Measurements from ENCODE around the gene PRCC. TPM values are rescaled to one million over a fixed set of nuclear protein-coding genes. Genes with fewer than 3 reads are reported as not detected.

PRCC gene
- total RNA-seq, 1 donor from 2014 or later: 117 TPM

DNA sequence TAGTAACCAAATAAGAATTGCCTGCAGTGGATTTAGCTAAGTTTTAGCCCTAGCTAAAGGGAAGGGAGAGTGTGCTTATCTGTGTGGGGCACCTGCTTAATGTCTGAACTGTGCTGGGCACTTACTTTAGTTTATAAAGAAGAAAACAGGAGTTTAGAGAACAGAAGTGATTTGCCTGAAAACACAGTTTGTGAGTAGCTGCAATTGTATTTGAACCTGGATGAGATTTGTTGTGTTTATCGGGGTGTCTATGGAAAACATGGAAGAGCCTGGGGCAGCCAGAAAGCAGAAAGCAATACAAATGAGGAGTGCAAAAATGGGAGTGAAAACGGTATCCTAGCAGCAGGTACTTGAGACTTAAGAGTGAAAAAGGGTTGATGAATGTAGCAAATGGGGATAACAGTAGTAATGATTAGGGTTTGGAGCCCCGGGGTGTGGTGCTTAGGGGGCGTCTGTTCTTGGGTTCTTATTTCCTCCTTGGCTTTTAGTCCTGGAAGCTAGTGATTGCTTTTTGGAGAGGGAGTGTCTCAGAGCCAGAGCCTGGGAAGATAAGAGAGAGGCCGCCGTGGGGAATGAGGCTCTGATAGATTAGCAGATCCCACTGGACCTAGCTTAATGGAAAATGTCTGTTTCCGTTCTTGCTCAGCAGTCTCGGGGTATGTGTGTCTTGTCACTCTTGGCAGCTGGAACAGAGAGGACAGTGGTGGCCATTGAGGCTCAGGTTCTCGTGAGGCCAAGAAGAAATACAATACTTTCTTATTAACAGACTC, 5.6 kb downstream of the PRCC start:
- intact Hi-C loops (cut with micrococcal nuclease): no loop called here
- Mint-ChIP-seq H3K4me3 (no peak overlapping the region), H3K9me3 (no peaks in the 10 kb centered on the region), H3K4me1 (ENCODE audit: low read depth) (peaks cover 63% of the 10 kb centered on the region), H3K27me3 (ENCODE audit: insufficient read depth) (no peaks in the 10 kb centered on the region), H3K27ac (no peak overlapping the region), H3K36me3 (ENCODE audit: low read depth) (peaks cover 33% of the 10 kb centered on the region)
- DNase-seq (ENCODE audit: low spot score): no peak

DNA sequence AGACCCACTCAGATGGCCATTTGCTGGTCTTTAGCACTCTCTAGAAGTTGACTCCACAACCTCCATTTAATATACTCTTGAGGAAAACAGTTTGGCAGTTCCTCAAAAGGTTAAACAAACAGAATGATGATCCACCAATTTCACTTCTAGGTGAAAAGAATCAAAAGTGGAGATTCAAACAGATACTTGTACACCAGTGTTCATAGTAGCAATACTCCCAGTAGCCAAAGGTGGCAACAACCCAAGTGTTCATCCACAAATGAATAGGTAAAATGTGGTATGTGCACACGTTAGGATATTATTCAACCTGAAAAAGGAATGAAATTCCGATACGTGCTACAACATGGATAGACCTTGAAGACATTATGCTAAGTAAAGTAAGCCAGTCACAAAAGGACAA, 6.3 kb downstream of the PRCC start:
- Mint-ChIP-seq H3K27me3 (ENCODE audit: insufficient read depth) (no peaks in the 10 kb centered on the region), H3K36me3 (ENCODE audit: low read depth) (peaks cover 33% of the 10 kb centered on the region), H3K27ac (no peak overlapping the region), H3K4me1 (ENCODE audit: low read depth) (peaks cover 64% of the 10 kb centered on the region), H3K9me3 (no peaks in the 10 kb centered on the region), H3K4me3 (no peak overlapping the region)
- DNase-seq (ENCODE audit: low spot score): no peak
- intact Hi-C loops (cut with micrococcal nuclease): no loop called here

DNA sequence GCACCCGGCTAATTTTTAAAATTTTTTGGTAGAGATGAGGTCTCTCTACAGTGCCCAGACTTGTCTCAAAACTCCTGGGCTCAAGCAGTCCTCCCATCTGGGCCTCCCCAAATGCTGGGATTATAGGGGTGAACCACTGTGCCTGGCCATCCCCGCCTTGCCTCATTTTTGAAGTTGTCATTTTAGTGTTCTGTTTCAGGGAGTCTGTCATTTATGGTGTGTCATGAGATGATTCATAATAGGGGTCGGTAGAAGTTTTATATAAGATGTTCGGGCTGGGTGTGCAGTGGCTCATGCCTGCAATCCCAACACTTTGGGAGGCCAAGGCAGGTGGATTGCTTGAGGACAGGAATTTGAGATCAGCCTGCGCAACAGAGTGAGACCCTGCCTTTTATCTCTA, 8.5 kb downstream of the PRCC start:
- no peaks in the 10 kb centered on the region for H3K9me3 Mint-ChIP-seq
- H3K4me3 Mint-ChIP-seq: no peak overlapping the region
- intact Hi-C loops (cut with micrococcal nuclease): no loop called here
- no peak overlapping the region for H3K27ac Mint-ChIP-seq
- no peak for DNase-seq (ENCODE audit: low spot score)
- peaks cover 22% of the 10 kb centered on the region for H3K36me3 Mint-ChIP-seq (ENCODE audit: low read depth)
- no peaks in the 10 kb centered on the region for H3K27me3 Mint-ChIP-seq (ENCODE audit: insufficient read depth)
- H3K4me1 Mint-ChIP-seq (ENCODE audit: low read depth): peaks cover 44% of the 10 kb centered on the region

DNA sequence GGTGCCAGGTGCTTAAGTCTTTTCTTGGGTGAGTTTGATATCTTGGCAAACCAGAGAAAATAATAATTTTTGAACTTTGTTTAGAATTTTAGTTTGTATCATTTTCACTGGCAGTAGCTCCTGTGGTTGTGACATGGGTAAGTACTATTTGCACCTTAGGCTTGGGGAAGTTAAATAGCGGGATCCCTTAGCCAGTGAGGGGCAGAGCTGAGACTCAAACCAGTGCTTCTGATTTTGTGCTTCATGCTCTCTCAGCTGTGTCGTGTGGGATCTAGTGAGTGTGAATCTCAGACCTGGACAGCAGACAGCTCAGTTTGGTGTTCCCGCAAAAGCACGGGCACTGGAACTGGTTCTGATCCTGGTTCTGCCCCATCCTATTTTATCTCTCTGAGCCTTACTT, 9.6 kb downstream of the PRCC start:
- no peaks in the 10 kb centered on the region for H3K27me3 Mint-ChIP-seq (ENCODE audit: insufficient read depth)
- H3K36me3 Mint-ChIP-seq (ENCODE audit: low read depth): peaks cover 23% of the 10 kb centered on the region
- no peak for DNase-seq (ENCODE audit: low spot score)
- H3K9me3 Mint-ChIP-seq: no peaks in the 10 kb centered on the region
- no peak overlapping the region for H3K27ac Mint-ChIP-seq
- no peak overlapping the region for H3K4me3 Mint-ChIP-seq
- intact Hi-C loops (cut with micrococcal nuclease): no loop called here
- H3K4me1 Mint-ChIP-seq (ENCODE audit: low read depth): peaks cover 48% of the 10 kb centered on the region

DNA sequence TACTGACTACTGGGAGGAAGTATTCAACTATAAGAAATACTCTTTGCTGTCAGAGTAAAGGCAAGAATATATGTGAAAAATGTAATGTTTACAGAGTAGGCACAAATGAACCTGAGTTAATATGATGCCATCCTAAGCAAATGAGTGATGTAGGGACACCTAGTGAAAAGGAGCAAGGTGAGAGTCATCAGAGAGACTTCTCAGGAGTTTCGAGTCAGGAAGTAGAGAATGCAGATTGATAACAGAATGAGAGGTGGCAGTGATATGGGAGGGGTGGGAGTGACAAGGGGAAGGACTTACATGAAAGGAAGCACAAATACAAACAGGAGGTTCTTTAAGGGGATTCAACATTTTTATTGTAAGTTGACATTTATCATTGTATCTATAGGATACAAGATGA, 10.2 kb downstream of the PRCC start:
- DNase-seq (ENCODE audit: low spot score): no peak
- no peaks in the 10 kb centered on the region for H3K9me3 Mint-ChIP-seq
- peaks cover 48% of the 10 kb centered on the region for H3K4me1 Mint-ChIP-seq (ENCODE audit: low read depth)
- peak overlapping the region; percentile 5 for H3K27ac Mint-ChIP-seq
- peaks cover 29% of the 10 kb centered on the region for H3K36me3 Mint-ChIP-seq (ENCODE audit: low read depth)
- H3K4me3 Mint-ChIP-seq: no peak overlapping the region
- H3K27me3 Mint-ChIP-seq (ENCODE audit: insufficient read depth): no peaks in the 10 kb centered on the region
- intact Hi-C loops (cut with micrococcal nuclease): no loop called here

DNA sequence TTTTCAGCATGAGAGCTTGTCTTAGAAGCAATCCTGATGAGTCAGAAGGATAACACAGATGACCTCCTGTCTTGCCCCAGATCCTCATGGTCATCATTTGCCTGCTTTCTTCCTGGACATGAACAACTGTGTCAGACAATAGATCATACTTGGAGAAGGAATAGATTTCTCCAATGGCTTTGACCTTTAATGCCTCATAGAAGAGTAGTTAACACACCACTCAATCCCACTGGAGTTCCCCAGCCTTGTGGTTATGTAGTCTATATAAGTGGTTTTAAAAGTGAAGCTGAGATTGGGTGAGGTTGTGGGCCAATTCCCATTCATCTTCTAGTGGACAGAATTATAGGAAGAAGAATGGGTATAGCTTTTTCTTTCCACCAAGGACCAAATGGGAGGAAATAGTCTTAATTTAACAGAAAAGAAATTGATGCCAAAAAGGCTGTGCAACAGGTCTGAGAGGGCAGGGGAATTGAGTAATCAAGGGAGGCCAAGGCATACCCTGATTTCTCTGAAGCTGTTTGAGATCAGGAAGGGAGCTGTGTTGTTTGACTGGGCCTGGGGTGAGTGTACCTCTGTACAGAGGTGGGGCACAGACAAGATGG, 14.4 kb downstream of the PRCC start:
- peaks cover 19% of the 10 kb centered on the region for H3K36me3 Mint-ChIP-seq (ENCODE audit: low read depth)
- no peak overlapping the region for H3K27ac Mint-ChIP-seq
- intact Hi-C loops (cut with micrococcal nuclease): no loop called here
- no peaks in the 10 kb centered on the region for H3K27me3 Mint-ChIP-seq (ENCODE audit: insufficient read depth)
- peaks cover 33% of the 10 kb centered on the region for H3K4me1 Mint-ChIP-seq (ENCODE audit: low read depth)
- DNase-seq (ENCODE audit: low spot score): no peak
- no peaks in the 10 kb centered on the region for H3K9me3 Mint-ChIP-seq
- H3K4me3 Mint-ChIP-seq: no peak overlapping the region

DNA sequence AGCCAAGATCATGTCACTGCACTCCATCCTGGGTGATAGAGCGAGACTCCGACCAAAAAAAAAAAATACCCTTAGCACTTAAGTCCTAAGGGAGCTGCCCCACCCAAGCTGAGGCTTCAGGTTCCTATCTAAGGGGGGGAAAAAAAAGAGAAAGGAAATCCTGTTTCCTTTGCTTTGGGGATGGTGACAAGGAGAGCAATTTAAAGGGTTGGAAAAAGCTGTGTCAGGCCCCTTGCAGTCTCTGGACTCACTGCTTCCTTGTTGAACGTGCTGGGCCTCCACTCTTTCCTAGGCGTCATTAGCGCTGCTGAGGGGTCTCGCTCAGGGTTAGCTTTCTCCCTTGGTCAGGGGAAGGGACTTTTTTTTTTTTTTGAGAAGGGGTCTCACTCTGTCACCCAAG, 18.1 kb downstream of the PRCC start:
- no peak overlapping the region for H3K27ac Mint-ChIP-seq
- no peak for DNase-seq (ENCODE audit: low spot score)
- H3K4me3 Mint-ChIP-seq: no peak overlapping the region
- intact Hi-C loops (cut with micrococcal nuclease): no loop called here
- no peaks in the 10 kb centered on the region for H3K9me3 Mint-ChIP-seq
- H3K4me1 Mint-ChIP-seq (ENCODE audit: low read depth): peaks cover 19% of the 10 kb centered on the region
- H3K36me3 Mint-ChIP-seq (ENCODE audit: low read depth): peaks cover 41% of the 10 kb centered on the region
- no peaks in the 10 kb centered on the region for H3K27me3 Mint-ChIP-seq (ENCODE audit: insufficient read depth)

DNA sequence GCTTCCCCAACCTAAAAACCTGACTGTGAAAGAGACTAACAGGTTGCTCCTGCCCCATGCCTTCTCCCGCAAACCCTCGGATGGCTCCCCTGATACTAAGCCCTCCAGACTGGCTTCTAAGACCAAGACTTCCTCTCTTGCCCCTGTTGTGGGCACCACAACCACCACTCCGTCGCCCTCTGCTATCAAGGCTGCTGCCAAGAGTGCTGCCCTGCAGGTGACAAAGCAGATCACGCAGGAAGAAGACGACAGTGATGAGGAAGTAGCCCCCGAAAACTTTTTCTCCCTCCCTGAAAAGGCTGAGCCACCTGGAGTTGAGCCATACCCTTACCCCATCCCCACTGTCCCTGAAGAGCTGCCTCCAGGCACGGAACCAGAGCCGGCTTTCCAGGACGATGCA, 19.3 kb downstream of the PRCC start:
- Mint-ChIP-seq H3K4me1 (ENCODE audit: low read depth) (peaks cover 11% of the 10 kb centered on the region), H3K27ac (no peak overlapping the region), H3K27me3 (ENCODE audit: insufficient read depth) (no peaks in the 10 kb centered on the region), H3K36me3 (ENCODE audit: low read depth) (peaks cover 43% of the 10 kb centered on the region), H3K9me3 (no peaks in the 10 kb centered on the region), H3K4me3 (no peak overlapping the region)
- DNase-seq (ENCODE audit: low spot score): no peak
- intact Hi-C loops (cut with micrococcal nuclease): no loop called here

DNA sequence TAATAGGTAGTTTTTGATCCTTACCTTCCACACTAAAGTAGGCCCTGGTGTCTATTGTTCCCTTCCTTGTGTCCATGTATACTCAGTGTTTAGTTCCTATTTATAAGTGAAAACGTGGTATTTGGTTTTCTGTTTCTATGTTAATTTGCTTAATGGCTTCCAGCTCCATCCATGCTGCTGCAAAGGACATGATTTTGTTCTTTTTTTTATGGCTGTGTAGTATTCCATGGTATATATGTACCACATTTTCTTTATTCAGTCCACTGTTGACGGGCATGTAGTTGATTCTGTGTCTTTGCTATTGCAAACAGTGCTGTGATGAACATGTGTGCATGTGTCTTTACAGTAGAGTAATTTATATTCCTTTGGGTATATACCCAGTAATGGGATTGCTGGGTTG, 20.8 kb downstream of the PRCC start:
- intact Hi-C loops (cut with micrococcal nuclease): no loop called here
- no peak for DNase-seq (ENCODE audit: low spot score)
- peaks cover 40% of the 10 kb centered on the region for H3K36me3 Mint-ChIP-seq (ENCODE audit: low read depth)
- H3K27ac Mint-ChIP-seq: no peak overlapping the region
- H3K9me3 Mint-ChIP-seq: no peaks in the 10 kb centered on the region
- H3K4me3 Mint-ChIP-seq: no peak overlapping the region
- no peaks in the 10 kb centered on the region for H3K27me3 Mint-ChIP-seq (ENCODE audit: insufficient read depth)
- H3K4me1 Mint-ChIP-seq (ENCODE audit: low read depth): no peaks in the 10 kb centered on the region

DNA sequence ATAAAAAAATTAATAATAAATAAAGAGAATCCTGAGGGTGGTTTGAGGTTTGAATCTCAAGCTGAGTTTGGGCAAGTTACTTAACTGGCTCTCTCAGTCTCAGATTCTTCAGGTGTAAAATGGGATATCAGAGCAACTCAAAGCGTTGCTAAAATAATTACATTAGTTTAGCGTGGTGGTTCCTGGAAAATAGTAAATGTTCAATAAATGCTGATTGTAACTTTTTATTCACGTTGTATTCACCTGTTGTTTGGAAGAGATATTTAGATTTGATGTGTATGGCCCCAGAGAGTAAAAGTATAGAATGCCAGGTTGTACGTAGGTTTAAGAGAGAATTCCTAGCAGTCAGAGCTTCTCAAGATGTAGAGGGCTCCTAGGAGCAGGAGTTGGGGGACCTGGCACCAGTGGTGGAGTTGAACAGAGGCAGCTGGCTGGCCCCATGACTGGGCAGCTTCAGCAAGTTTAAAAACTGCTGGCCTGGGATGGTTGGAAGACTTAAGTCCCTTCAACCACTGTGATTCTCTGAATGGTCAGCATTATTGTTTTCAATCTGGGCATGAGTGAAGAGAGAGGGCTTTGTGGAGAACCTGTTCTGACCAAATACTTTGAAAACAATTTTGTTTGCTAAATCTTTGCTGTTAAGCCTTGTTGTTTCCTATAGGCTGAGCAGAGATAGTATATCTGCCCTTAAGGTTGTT, 22.4 kb downstream of the PRCC start:
- DNase-seq (ENCODE audit: low spot score): no peak
- H3K4me1 Mint-ChIP-seq (ENCODE audit: low read depth): no peaks in the 10 kb centered on the region
- peaks cover 49% of the 10 kb centered on the region for H3K36me3 Mint-ChIP-seq (ENCODE audit: low read depth)
- no peaks in the 10 kb centered on the region for H3K27me3 Mint-ChIP-seq (ENCODE audit: insufficient read depth)
- H3K27ac Mint-ChIP-seq: no peak overlapping the region
- H3K4me3 Mint-ChIP-seq: no peak overlapping the region
- intact Hi-C loops (cut with micrococcal nuclease): no loop called here
- no peaks in the 10 kb centered on the region for H3K9me3 Mint-ChIP-seq

DNA sequence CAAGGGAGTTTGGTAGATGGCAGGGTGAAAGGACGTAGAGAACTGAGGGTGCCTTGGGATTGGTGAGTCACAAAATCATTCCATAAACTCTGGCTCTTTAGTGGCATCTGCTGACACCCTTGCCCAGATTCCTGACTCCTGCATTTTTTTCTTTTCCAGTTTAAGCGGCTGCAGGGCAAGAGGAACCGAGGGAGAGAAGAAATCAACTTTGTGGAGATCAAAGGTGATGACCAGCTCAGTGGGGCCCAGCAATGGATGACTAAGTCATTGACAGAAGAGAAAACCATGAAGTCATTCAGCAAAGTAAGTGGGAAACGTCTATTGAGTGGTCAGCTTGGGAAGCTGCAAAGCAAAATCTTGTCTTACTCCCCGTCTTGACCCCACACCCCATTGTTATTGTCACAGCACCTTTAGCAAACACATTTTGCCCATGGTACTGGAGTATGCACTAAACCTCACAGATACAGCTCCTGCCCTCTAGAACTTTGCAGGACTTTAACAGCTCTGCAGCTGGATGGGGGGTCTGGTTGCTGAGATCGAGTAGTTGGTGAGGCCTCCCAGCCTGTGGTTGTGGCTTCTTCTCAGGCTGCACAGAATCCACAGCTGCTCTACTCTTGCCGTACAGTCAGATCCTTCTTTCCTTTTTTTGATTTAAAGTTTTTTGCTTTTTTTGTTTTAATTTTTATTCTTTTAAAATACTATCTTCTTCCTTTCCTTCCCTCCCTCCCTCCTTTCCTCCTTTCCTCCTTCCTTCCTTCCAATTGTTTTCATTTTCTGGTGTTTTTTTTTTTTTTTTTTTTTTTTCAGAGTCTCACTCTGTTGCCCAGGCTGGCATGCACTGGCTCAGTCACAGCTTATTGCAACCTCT, 27.4 kb downstream of the PRCC start:
- Mint-ChIP-seq H3K9me3 (no peaks in the 10 kb centered on the region), H3K27me3 (ENCODE audit: insufficient read depth) (no peaks in the 10 kb centered on the region), H3K27ac (no peak overlapping the region), H3K4me1 (ENCODE audit: low read depth) (peaks cover 8% of the 10 kb centered on the region), H3K4me3 (no peak overlapping the region), H3K36me3 (ENCODE audit: low read depth) (peaks cover 52% of the 10 kb centered on the region)
- DNase-seq (ENCODE audit: low spot score): no peak
- intact Hi-C loops (cut with micrococcal nuclease): no loop called here

DNA sequence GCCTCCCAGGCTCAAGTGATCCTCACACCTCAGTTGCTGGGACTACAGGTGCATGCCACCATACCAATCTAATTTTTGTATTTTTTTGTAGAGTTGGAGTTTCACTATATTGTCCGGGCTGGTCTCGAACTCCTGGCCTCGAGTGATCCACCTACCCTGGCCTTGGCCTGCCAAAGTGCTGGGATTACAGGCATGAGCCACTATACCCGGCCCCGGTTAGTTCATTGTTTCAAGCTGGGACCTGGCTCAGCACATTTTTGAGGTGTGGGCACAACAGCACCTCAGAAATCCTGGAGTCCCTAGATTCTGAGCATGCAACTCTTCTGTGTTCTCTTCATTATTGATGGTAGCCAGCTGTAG, 28.0 kb downstream of the PRCC start:
- H3K9me3 Mint-ChIP-seq: no peaks in the 10 kb centered on the region
- no peak overlapping the region for H3K4me3 Mint-ChIP-seq
- peaks cover 12% of the 10 kb centered on the region for H3K4me1 Mint-ChIP-seq (ENCODE audit: low read depth)
- intact Hi-C loops (cut with micrococcal nuclease): no loop called here
- H3K27ac Mint-ChIP-seq: no peak overlapping the region
- peaks cover 51% of the 10 kb centered on the region for H3K36me3 Mint-ChIP-seq (ENCODE audit: low read depth)
- DNase-seq (ENCODE audit: low spot score): no peak
- H3K27me3 Mint-ChIP-seq (ENCODE audit: insufficient read depth): no peaks in the 10 kb centered on the region

DNA sequence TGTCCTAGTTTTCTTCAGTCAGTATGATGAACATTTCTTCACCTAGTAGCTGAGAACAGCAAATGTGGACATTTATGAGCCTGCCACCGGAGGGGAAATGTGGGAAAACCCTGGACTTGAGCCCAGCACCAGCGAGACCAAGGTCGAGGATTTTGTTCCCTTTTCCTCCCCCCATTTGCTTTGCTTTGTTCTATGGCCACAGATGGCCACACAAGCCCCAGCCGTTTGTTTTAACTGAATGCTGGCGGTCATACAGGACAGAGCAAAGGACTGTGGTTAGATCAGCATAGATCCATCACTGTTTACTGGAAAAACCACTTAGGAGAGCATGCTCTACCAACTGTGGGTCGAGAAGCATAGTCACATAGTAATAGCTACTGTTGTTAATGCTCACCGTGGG, 28.5 kb downstream of the PRCC start:
- H3K27me3 Mint-ChIP-seq (ENCODE audit: insufficient read depth): no peaks in the 10 kb centered on the region
- intact Hi-C loops (cut with micrococcal nuclease): loop anchor here (2.0 kb wide), 4 partner anchors 19 to 133 kb away; partner anchors contain the start of gene LRRC71
- H3K9me3 Mint-ChIP-seq: no peaks in the 10 kb centered on the region
- peaks cover 51% of the 10 kb centered on the region for H3K36me3 Mint-ChIP-seq (ENCODE audit: low read depth)
- DNase-seq (ENCODE audit: low spot score): no peak
- H3K4me1 Mint-ChIP-seq (ENCODE audit: low read depth): peaks cover 12% of the 10 kb centered on the region
- H3K4me3 Mint-ChIP-seq: no peak overlapping the region
- no peak overlapping the region for H3K27ac Mint-ChIP-seq

All from activated T-helper 1 cell treated with anti-CD3 and anti-CD28 coated beads, Interleukin-12 subunit alpha, Interleukin-12 subunit beta, Interleukin-2, Interleukin-4 antibody, amounts not matched to agents 30 ng/mL and 10 ng/mL and 1 ng/mL, durations not matched to agents 14 hours and 24 hours and 36 hours (primary cell).